GM12878 (cell line): Measurements from ENCODE around the gene HAPSTR1. TPM values are rescaled to one million over a fixed set of nuclear protein-coding genes. Genes with fewer than 3 reads are reported as not detected.
"Not testable (repeated sequence)": the region's sequence is repeated elsewhere in the genome, so short reads cannot be mapped to it uniquely, and the experiment has no call there.

Experiments
- ATAC-seq: fragments of 200-7000 bp; cut with Tn5 transposase; 3 replicates; pipeline ENCODE4 v1.9.1; 2020; ENCODE audit warnings: mild to moderate bottlenecking, moderate library complexity
- BruUV-seq: library from RNA; stranded (reverse); fragments of 400-500 nt; replicated peaks from 2 replicates; lab custom pipeline; 2021; lab: Mats Ljungman, UMichigan
- CTCF ChIA-PET: fragments of 300-600 bp; sonication (Branson Sonifier 250); formaldehyde crosslinking; extraction: SDS; loops from one replicate; lab custom pipeline; 2021; ENCODE audit warnings: inconsistent platforms; lab: Yijun Ruan, JAX
- POLR2A ChIA-PET: fragments of 350-600 bp; formaldehyde crosslinking; extraction: SDS; loops from one replicate; lab custom pipeline; 2021; ENCODE audit warnings: inconsistent platforms; lab: Charles Lee
- RAD21 ChIA-PET: fragments of 300-600 bp; sonication (Branson Sonifier 250); formaldehyde crosslinking; loops from one replicate; lab custom pipeline; 2023; ENCODE audit warnings: antibody characterized with exemption; ENCODE audit not compliant: unreplicated experiment; lab: Charles Lee
- SMC1A ChIA-PET: fragments of 300-600 bp; sonication (Branson Sonifier 250); formaldehyde crosslinking; loops from one replicate; lab custom pipeline; 2023; ENCODE audit not compliant: unreplicated experiment, uncharacterized antibody; lab: Charles Lee
- DNase-seq: peaks from one replicate; pipeline ENCODE4 v3.0.0-alpha.2; 2011; ENCODE audit warnings: low read depth, low spot score
- FAIRE-seq: peaks from 3 replicates; lab custom pipeline; 2011; peaks lifted over from hg19 to GRCh38; lab: Jason Lieb, UNC
- H2AFZ ChIP-seq: 2 replicates; pipeline ENCODE4 v1.6.0; 2011; ENCODE audit warnings: low read depth, low read length, control low read depth; ENCODE audit not compliant: control insufficient read depth
- H3K27ac ChIP-seq: 2 replicates; pipeline ENCODE4 v1.5.1; 2011; ENCODE audit warnings: control low read depth; ENCODE audit not compliant: control insufficient read depth, insufficient read depth
- H3K27me3 ChIP-seq, 2 experiments: replicated peaks in 1 of 2; 2 replicates each; pipeline versions ENCODE4 v1.6.0 to v1.6.1; 2011; ENCODE audit warnings: low read length in 1 of 2; ENCODE audit not compliant: control insufficient read depth in 2 of 2, insufficient read depth in 2 of 2
- H3K36me3 ChIP-seq, 2 experiments: 2 replicates each; pipeline ENCODE4 v1.5.1; 2011; ENCODE audit warnings: low read length in 1 of 2; ENCODE audit not compliant: control insufficient read depth in 2 of 2, insufficient read depth in 2 of 2
- H3K4me1 ChIP-seq: 2 replicates; pipeline ENCODE4 v1.6.1; 2011; ENCODE audit warnings: mild to moderate bottlenecking, low read length, moderate library complexity, mixed read lengths; ENCODE audit not compliant: control insufficient read depth, insufficient read depth
- H3K4me2 ChIP-seq: 2 replicates; pipeline ENCODE4 v1.6.0; 2011; ENCODE audit warnings: control low read depth; ENCODE audit not compliant: control insufficient read depth, insufficient read depth
- H3K4me3 ChIP-seq: fragments of 200-600 bp; sonication (generic); 2 replicates; pipeline ENCODE4 v1.5.1; 2016
- H3K79me2 ChIP-seq: 2 replicates; pipeline ENCODE4 v1.6.0; 2011; ENCODE audit warnings: low read length; ENCODE audit not compliant: control insufficient read depth, insufficient read depth
- H3K9ac ChIP-seq: 2 replicates; pipeline ENCODE4 v1.8.0; 2011; ENCODE audit warnings: low read length, control low read depth, mixed read lengths; ENCODE audit not compliant: control insufficient read depth, insufficient read depth
- H3K9me3 ChIP-seq: replicated peaks from 3 replicates; pipeline ENCODE4 v1.5.1; 2011; ENCODE audit warnings: mild to moderate bottlenecking, low read length; ENCODE audit not compliant: control insufficient read depth, insufficient read depth
- H4K20me1 ChIP-seq: 2 replicates; pipeline ENCODE4 v1.6.0; 2011; ENCODE audit not compliant: control insufficient read depth, insufficient read depth
- CHD1 ChIP-seq: IDR thresholded peaks from 2 replicates; pipeline ENCODE4 v1.6.1; 2012; ENCODE audit warnings: low read depth, low read length, improper control_type of control experiment
- NFXL1 ChIP-seq: fragments of 450-650 bp; IDR thresholded peaks from 2 replicates; pipeline ENCODE4 v1.6.1; 2017; ENCODE audit warnings: antibody characterized with exemption, mild to moderate bottlenecking, borderline replicate concordance
- PAX5 ChIP-seq: IDR thresholded peaks from 2 replicates; pipeline ENCODE4 v1.6.1; 2011; ENCODE audit warnings: low read depth, low read length, borderline replicate concordance
- TCF12 ChIP-seq: IDR thresholded peaks from 2 replicates; pipeline ENCODE4 v1.6.1; 2011; ENCODE audit warnings: low read depth, mild to moderate bottlenecking, low read length
- ZNF217 ChIP-seq: fragments of 450-650 bp; IDR thresholded peaks from 2 replicates; pipeline ENCODE4 v1.6.1; 2017; ENCODE audit warnings: antibody characterized with exemption, mild to moderate bottlenecking
- WGBS: methylation state at CpG from one replicate; pipeline ENCODE4 v1.1.6; 2016; ENCODE audit warnings: low lambda C conversion rate; ENCODE audit not compliant: insufficient replicate concordance, insufficient coverage; ENCODE audit errors: missing lambda C conversion rate; 5-methylcytosine and 5-hydroxymethylcytosine counted together
- in situ Hi-C: fragments of 300-500 bp; cut with MboI; formaldehyde crosslinking; loops from 9 replicates; pipeline ENCODE4 v1.14.3; 2018; ENCODE audit warnings: mixed read lengths
- intact Hi-C: fragments of 100-400 bp; cut with micrococcal nuclease; formaldehyde crosslinking; loops from one replicate; pipeline ENCODE4 v1.14.2; 2022; ENCODE audit not compliant: unreplicated experiment
- polyA plus RNA-seq, 11 experiments: library from polyadenylated mRNA; depleted of rRNA in 4 of 11; unstranded in 6 of 11; stranded (reverse) in 5 of 11; fragments of >200 nt; fragmentation: Nextera tagmentation in 4 of 11; fragmentation: Illumina TruSeq in 1 of 11; extraction: Ambion mirVana in 4 of 11; extraction: Trizol in 1 of 11; gene quantifications; 1 replicate in 1 of 11; 2 replicates in 10 of 11; pipeline versions ENCODE4 v1.2.1 to v1.2.3, GENCODE V29; 2011 to 2016; ENCODE audit warnings: inconsistent platforms in 2 of 11, missing spikeins in 2 of 11, low read depth in 1 of 11
- total RNA-seq, 4 experiments: library from RNA; depleted of rRNA in 3 of 4; stranded (reverse); fragments of >200 nt in 3 of 4; fragmentation: Illumina TruSeq in 1 of 4; extraction: Trizol in 1 of 4; gene quantifications; 2 replicates each; pipeline versions ENCODE4 v1.2.1 to v1.2.3, GENCODE V29; 2013 to 2021

Gene HAPSTR1
- total and polyA plus RNA-seq, 10 of the 15 experiments (the other 5 are each of a cell fraction or from before 2014, with no cell fraction given) = 8.7 to 52.5 (median 23.1) TPM

GRCh38 chr16:9045562-9045961 is 45.9 kb upstream of the HAPSTR1 start:
- H3K27me3 ChIP-seq, DNase-seq, H4K20me1 ChIP-seq, H3K36me3 ChIP-seq, H3K4me3 ChIP-seq, H3K4me2 ChIP-seq, FAIRE-seq, BruUV-seq, H3K79me2 ChIP-seq, in situ Hi-C loops, H3K9me3 ChIP-seq, intact Hi-C loops, H3K9ac ChIP-seq, POLR2A ChIA-PET, ATAC-seq, H3K27ac ChIP-seq, H2AFZ ChIP-seq: not testable (repeated sequence)
- CTCF ChIA-PET = interaction anchor here (0.9 to 2.0 kb wide), 4 partner anchors 12 to 37 kb away, joined by 3 to 8 read pairs (median 5); no protein-coding TSS in a partner anchor
- peaks cover 23% of the 10 kb centered on the region for H3K4me1 ChIP-seq
- SMC1A ChIA-PET = interaction anchor here (1.5 kb wide), 1 partner anchor 15 kb away, joined by 4 read pairs; no protein-coding TSS in a partner anchor
- 29% methylated on average over 3 of the region's 3 CpGs for WGBS
- RAD21 ChIA-PET = interaction anchor here (1.3 kb wide), 1 partner anchor 46 kb away, joined by 5 read pairs; the partner anchor contains the start of gene HAPSTR1

GRCh38 chr16:9046667-9047055 is 44.8 kb upstream of the HAPSTR1 start:
- no peaks in the 10 kb centered on the region for H3K79me2 ChIP-seq
- FAIRE-seq = peak; percentile 78
- peak overlapping the region; percentile 19; the same call in 1 of the 2 replicates for H3K4me2 ChIP-seq
- ChIA-PET CTCF (interaction anchor here (0.7 to 2.0 kb wide), 5 partner anchors 13 to 111 kb away, joined by 3 to 8 read pairs (median 4); no protein-coding TSS in a partner anchor), SMC1A (interaction anchor here (0.7 to 2.9 kb wide), 12 partner anchors 22 to 146 kb away, joined by 3 to 10 read pairs (median 4); no protein-coding TSS in a partner anchor), RAD21 (interaction anchor here (1.3 to 2.2 kb wide), 3 partner anchors 10 to 45 kb away, joined by 4 to 10 read pairs (median 5); partner anchors contain the start of gene HAPSTR1), POLR2A (interaction anchor here (1.4 kb wide), 1 partner anchor 46 kb away, joined by 5 read pairs; no protein-coding TSS in a partner anchor)
- no peak for DNase-seq
- intact Hi-C loops (no loop called here), in situ Hi-C loops (no loop called here)
- H3K27me3 ChIP-seq = no peaks in the 10 kb centered on the region
- no peak overlapping the region for H2AFZ ChIP-seq
- H4K20me1 ChIP-seq = no peaks in the 10 kb centered on the region
- H3K9me3 ChIP-seq = peaks cover 2% of the 10 kb centered on the region; the same call in 2 of the 3 replicates
- no peak overlapping the region for H3K4me3 ChIP-seq
- BruUV-seq = no TSS peak
- no peaks in the 10 kb centered on the region for H3K36me3 ChIP-seq
- H3K27ac ChIP-seq = no peak overlapping the region; the same call in 1 of the 2 replicates
- peaks cover 23% of the 10 kb centered on the region for H3K4me1 ChIP-seq
- 55% methylated on average over 1 of the region's 1 CpG for WGBS
- ATAC-seq = no peak
- no peak overlapping the region for H3K9ac ChIP-seq
- TF ChIP-seq ZNF217 (0 out of 2 replicates have a peak, but pooled peaks have one; percentile 63), PAX5 (no peak), CHD1 (no peak), TCF12 (no peak), NFXL1 (0 out of 2 replicates have a peak, but pooled peaks have one; percentile 32)
